DOHH2 (cell line): Measurements from ENCODE around the gene AASDH.

Experiments
- H3F3A ChIP-seq: fragments of 200-600 bp; sonication (generic), shearing (Covaris generic); 2 replicates; pipeline ENCODE4 v1.6.0; 2016; ENCODE audit warnings: antibody characterized with exemption, mild to moderate bottlenecking; ENCODE audit not compliant: control insufficient read depth, insufficient read depth
- H3K27ac ChIP-seq: fragments of 200-600 bp; sonication (generic); 2 replicates; pipeline ENCODE4 v1.5.1; 2014; ENCODE audit warnings: low read depth, mild to moderate bottlenecking, low read length, moderate library complexity
- H3K27me3 ChIP-seq: fragments of 200-600 bp; sonication (generic); 2 replicates; pipeline ENCODE4 v1.6.1; 2014; ENCODE audit warnings: mild to moderate bottlenecking, low read length, mixed read lengths; ENCODE audit not compliant: control insufficient read depth
- H3K36me3 ChIP-seq: fragments of 200-600 bp; sonication (generic); 2 replicates; pipeline ENCODE4 v1.6.1; 2014; ENCODE audit warnings: mild to moderate bottlenecking, low read length, moderate library complexity, mixed read lengths; ENCODE audit not compliant: control insufficient read depth
- H3K4me1 ChIP-seq: fragments of 200-600 bp; sonication (generic); 2 replicates; pipeline ENCODE4 v1.6.1; 2014; ENCODE audit warnings: mild to moderate bottlenecking, low read length, mixed read lengths; ENCODE audit not compliant: control insufficient read depth
- H3K4me2 ChIP-seq: fragments of 200-600 bp; sonication (generic); 2 replicates; pipeline ENCODE4 v1.6.0; 2014; ENCODE audit warnings: mild to moderate bottlenecking, low read length, moderate library complexity
- H3K4me3 ChIP-seq: fragments of 200-600 bp; sonication (generic); 2 replicates; pipeline ENCODE4 v1.5.1; 2014; ENCODE audit warnings: mild to moderate bottlenecking, low read length, mixed read lengths
- H3K79me2 ChIP-seq: fragments of 200-600 bp; sonication (generic); 2 replicates; pipeline ENCODE4 v1.6.1; 2014; ENCODE audit warnings: mild to moderate bottlenecking, low read length, mixed read lengths; ENCODE audit not compliant: control insufficient read depth
- H3K9me2 ChIP-seq: fragments of 200-600 bp; sonication (generic); replicated peaks from 2 replicates; pipeline ENCODE4 v1.6.1; 2014; ENCODE audit warnings: mild to moderate bottlenecking, low read length, mixed read lengths; ENCODE audit not compliant: control insufficient read depth
- H3K9me3 ChIP-seq: fragments of 200-600 bp; sonication (generic); 2 replicates; pipeline ENCODE4 v1.6.1; 2014; ENCODE audit warnings: antibody characterized with exemption, low read length, mixed read lengths; ENCODE audit not compliant: control insufficient read depth, insufficient read depth
- H4K20me1 ChIP-seq: fragments of 200-600 bp; sonication (generic); 2 replicates; pipeline ENCODE4 v1.6.0; 2014; ENCODE audit warnings: low read depth, mild to moderate bottlenecking, antibody characterized with exemption, low read length, moderate library complexity; ENCODE audit not compliant: control insufficient read depth, insufficient read depth
- CTCF ChIP-seq: fragments of 200-600 bp; sonication (generic); IDR thresholded peaks from one replicate; pipeline ENCODE4 v1.5.1; 2014; ENCODE audit warnings: antibody characterized with exemption, mild to moderate bottlenecking, low read depth, low read length; ENCODE audit not compliant: poor library complexity, severe bottlenecking
- EZH2phosphoT487 ChIP-seq: fragments of 200-600 bp; sonication (generic); IDR thresholded peaks from 2 replicates; pipeline ENCODE4 v1.6.1; 2017; ENCODE audit warnings: borderline replicate concordance, mild to moderate bottlenecking, antibody characterized with exemption, low read length, moderate library complexity, mixed read lengths

The AASDH gene

DNA sequence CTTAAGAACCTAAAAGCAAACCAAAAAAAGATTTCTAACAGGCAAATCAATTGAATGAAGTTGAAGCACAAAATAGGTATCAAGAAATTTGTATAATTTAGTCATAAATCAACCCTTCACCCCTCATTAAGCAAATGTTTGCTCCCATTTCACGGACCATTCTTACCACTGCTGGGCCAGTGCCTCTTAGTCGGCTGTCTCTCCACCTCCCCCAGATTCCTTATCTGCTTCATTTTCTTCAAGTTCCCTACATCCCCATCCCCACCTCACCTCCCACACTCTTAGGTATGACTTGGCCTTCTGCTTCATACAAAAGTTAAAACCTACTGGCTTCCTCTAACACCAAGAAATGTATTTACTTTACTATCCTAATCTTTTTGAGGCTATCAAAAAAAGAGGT is 11.8 kb downstream of the AASDH start:
- Histone ChIP-seq H3K79me2 (no peaks in the 10 kb centered on the region), H3K9me2 (no peaks in the 10 kb centered on the region)

GRCh38 chr4:56374956-56375355 is 12.3 kb downstream of the AASDH start:
- no peaks in the 10 kb centered on the region for H3K4me1 ChIP-seq
- no peaks in the 10 kb centered on the region for H3K9me3 ChIP-seq
- no peaks in the 10 kb centered on the region for H4K20me1 ChIP-seq
- H3K79me2 ChIP-seq = no peaks in the 10 kb centered on the region
- no peaks in the 10 kb centered on the region for H3K9me2 ChIP-seq
- H3K27ac ChIP-seq = no peak overlapping the region
- H3K36me3 ChIP-seq = peaks cover 14% of the 10 kb centered on the region; the same call in 1 of the 2 replicates
- no peak overlapping the region for H3K4me2 ChIP-seq
- H3F3A ChIP-seq = no peaks in the 10 kb centered on the region
- H3K27me3 ChIP-seq = no peaks in the 10 kb centered on the region
- TF ChIP-seq EZH2phosphoT487 (no peak), CTCF (no peak)
- no peak overlapping the region for H3K4me3 ChIP-seq

More for the DNA sequence above, 11.8 kb downstream of the AASDH start:
- no peak overlapping the region for H3K4me3 ChIP-seq
- no peak overlapping the region for H3K27ac ChIP-seq
- H3K9me3 ChIP-seq = no peaks in the 10 kb centered on the region
- H3K36me3 ChIP-seq = peaks cover 12% of the 10 kb centered on the region
- H3K27me3 ChIP-seq = no peaks in the 10 kb centered on the region
- H4K20me1 ChIP-seq = no peaks in the 10 kb centered on the region
- no peaks in the 10 kb centered on the region for H3K4me1 ChIP-seq
- no peaks in the 10 kb centered on the region for H3F3A ChIP-seq
- no peak overlapping the region for H3K4me2 ChIP-seq
- TF ChIP-seq EZH2phosphoT487 (no peak), CTCF (no peak)

- Histone ChIP-seq H3K79me2 (no peaks in the 10 kb centered on the region), H3K9me2 (no peaks in the 10 kb centered on the region), H3K9me3 (no peaks in the 10 kb centered on the region), H3K4me3 (no peak overlapping the region), H3F3A (no peaks in the 10 kb centered on the region), H4K20me1 (no peaks in the 10 kb centered on the region), H3K36me3 (peaks cover 14% of the 10 kb centered on the region; the same call in 1 of the 2 replicates), H3K4me2 (no peak overlapping the region), H3K27ac (no peak overlapping the region), H3K4me1 (no peaks in the 10 kb centered on the region), H3K27me3 (no peaks in the 10 kb centered on the region)
- no peak for TF ChIP-seq CTCF
- TF ChIP-seq EZH2phosphoT487 = no peak
Observed at GRCh38 chr4:56372774-56373173, 14.5 kb downstream of the AASDH start.
